Stimulated activated CD4-positive, alpha-beta T cell treated with anti-CD3 and anti-CD28 coated beads, Interleukin-1b, Interleukin-23, amount 100 ng/mL, for 48 hours (primary cell): ENCODE measurements around the gene CD163L1.
"Not testable (repeated sequence)": the region's sequence is repeated elsewhere in the genome, so short reads cannot be mapped to it uniquely, and the experiment has no call there.

Source experiments
- DNase-seq: peaks from one replicate; pipeline ENCODE4 v3.0.0-alpha.2; 2020

CD163L1 gene

GRCh38 chr12:7444076-7444475, at the start of gene CD163L1:
Gene CD163L1, minus strand, starts transcription at chr12:7444153. Its CDS starts 26 bp downstream, at chr12:7444127.
- DNase-seq: no peak

- DNase-seq: no peak
These were observed 49.1 kb upstream of the CD163L1 start for GRCh38 chr12:7493006-7493405.

GRCh38 chr12:7486512-7486911, 42.6 kb upstream of the CD163L1 start:
- no peak for DNase-seq

- no peak for DNase-seq
These were observed 41.1 kb upstream of the CD163L1 start for GRCh38 chr12:7485095-7485494.

- DNase-seq: no peak
These were observed 39.4 kb upstream of the CD163L1 start for GRCh38 chr12:7483343-7483742.

GRCh38 chr12:7479771-7480170, 35.8 kb upstream of the CD163L1 start:
- no peak for DNase-seq

- DNase-seq: no peak
These were observed 28.1 kb upstream of the CD163L1 start for GRCh38 chr12:7472060-7472459.

GRCh38 chr12:7460375-7461259, 16.7 kb upstream of the CD163L1 start:
- peak; percentile 46 for DNase-seq

- DNase-seq: no peak
These were observed 16.0 kb upstream of the CD163L1 start for GRCh38 chr12:7459973-7460372.

GRCh38 chr12:7451756-7452155, 7.8 kb upstream of the CD163L1 start:
- no peak for DNase-seq

GRCh38 chr12:7450667-7451066, 6.7 kb upstream of the CD163L1 start:
- DNase-seq: no peak

- DNase-seq: no peak
These were observed 4.1 kb upstream of the CD163L1 start for GRCh38 chr12:7448099-7448498.

- DNase-seq: no peak
These were observed 584 bp upstream of the CD163L1 start for GRCh38 chr12:7444537-7444936.

- DNase-seq: no peak
These were observed 2.7 kb downstream of the CD163L1 start for GRCh38 chr12:7441216-7441615.

- DNase-seq: peak; percentile 32
These were observed 4.1 kb downstream of the CD163L1 start for GRCh38 chr12:7439579-7440505.

GRCh38 chr12:7438291-7438995, 5.5 kb downstream of the CD163L1 start:
- not testable (repeated sequence) for DNase-seq

GRCh38 chr12:7437494-7437893, 6.5 kb downstream of the CD163L1 start:
- not testable (repeated sequence) for DNase-seq

- no peak for DNase-seq
These were observed 9.3 kb downstream of the CD163L1 start for GRCh38 chr12:7434670-7435069.

GRCh38 chr12:7433276-7433822, 10.6 kb downstream of the CD163L1 start:
- DNase-seq: no peak

- DNase-seq: no peak
These were observed 11.8 kb downstream of the CD163L1 start for GRCh38 chr12:7431993-7432685.

- DNase-seq: no peak
These were observed 32.6 kb downstream of the CD163L1 start for GRCh38 chr12:7411343-7411742.

GRCh38 chr12:7404275-7404674, 39.7 kb downstream of the CD163L1 start:
- no peak for DNase-seq
